Subcutaneous adipose tissue (tissue), 4 donors: Measurements from ENCODE around the gene SHROOM3. TPM values are rescaled to one million over a fixed set of nuclear protein-coding genes. Genes with fewer than 3 reads are reported as not detected.

Experiments used
- CTCF ChIP-seq: fragments of 450-650 bp; IDR thresholded peaks from one replicate; pipeline ENCODE4 v1.5.1; 2016; ENCODE audit warnings: low read depth, mild to moderate bottlenecking, control low read depth, antibody characterized with exemption, moderate library complexity
- total RNA-seq, 4 donors: library from RNA; depleted of rRNA; stranded (reverse); fragments of >200 nt; gene quantifications; one replicate each; pipeline ENCODE4 v1.1.0, GENCODE V29; 2016

The SHROOM3 gene
- total RNA-seq, 4 donors from 2014 or later = 0.22 to 0.38 (median 0.33) TPM; not detected in 1

- TF ChIP-seq CTCF = no peak
Measured at GRCh38 chr4:76485450-76485849, 50.4 kb downstream of the SHROOM3 start.

GRCh38 chr4:76486588-76487276 is 51.7 kb downstream of the SHROOM3 start:
- TF ChIP-seq CTCF = no peak

- TF ChIP-seq CTCF = no peak
Measured at GRCh38 chr4:76487621-76488020, 52.6 kb downstream of the SHROOM3 start.

GRCh38 chr4:76488455-76488854 is 53.4 kb downstream of the SHROOM3 start:
- no peak for TF ChIP-seq CTCF

- no peak for TF ChIP-seq CTCF
Measured at GRCh38 chr4:76488888-76489685, 54.1 kb downstream of the SHROOM3 start.

GRCh38 chr4:76489686-76490161 is 54.7 kb downstream of the SHROOM3 start:
- no peak for TF ChIP-seq CTCF

- no peak for TF ChIP-seq CTCF
Measured at GRCh38 chr4:76492055-76492454, 57.0 kb downstream of the SHROOM3 start.
